Middle frontal gyrus (tissue), 1 donor: ENCODE measurements around the gene SRPRB.

Experiments used
- DNase-seq: peaks from one replicate; pipeline ENCODE4 v3.0.0-alpha.2; 2015; ENCODE audit warnings: low spot score; ENCODE audit errors: extremely low spot score

The SRPRB gene

GRCh38 chr3:133805702-133806475 is at the start of gene SRPRB:
Gene SRPRB, plus strand, starts transcription at chr3:133805815. Its CDS starts 34 bp downstream, at chr3:133805849.
- peak; percentile 88 for DNase-seq

GRCh38 chr3:133756716-133757694 is 48.6 kb upstream of the SRPRB start:
- DNase-seq, result no peak

- no peak for DNase-seq
Measured at GRCh38 chr3:133757701-133758567, 47.7 kb upstream of the SRPRB start.

- no peak for DNase-seq
Measured at GRCh38 chr3:133758568-133758928, 47.1 kb upstream of the SRPRB start.

GRCh38 chr3:133758964-133759739 is 46.5 kb upstream of the SRPRB start:
- DNase-seq, result no peak

GRCh38 chr3:133759740-133760305 is 45.8 kb upstream of the SRPRB start:
- DNase-seq, result no peak

- DNase-seq, result no peak
Measured at GRCh38 chr3:133760916-133761315, 44.7 kb upstream of the SRPRB start.

- no peak for DNase-seq
Measured at GRCh38 chr3:133761605-133762484, 43.8 kb upstream of the SRPRB start.

- DNase-seq, result no peak
Measured at GRCh38 chr3:133762539-133762938, 43.1 kb upstream of the SRPRB start.

GRCh38 chr3:133763797-133764683 is 41.6 kb upstream of the SRPRB start:
- no peak for DNase-seq

GRCh38 chr3:133765256-133765655 is 40.4 kb upstream of the SRPRB start:
- no peak for DNase-seq

- DNase-seq, result no peak
Measured at GRCh38 chr3:133767607-133768006, 38.0 kb upstream of the SRPRB start.

GRCh38 chr3:133769536-133769935 is 36.1 kb upstream of the SRPRB start:
- DNase-seq, result no peak

GRCh38 chr3:133773732-133774131 is 31.9 kb upstream of the SRPRB start:
- DNase-seq, result no peak

GRCh38 chr3:133775309-133775708 is 30.3 kb upstream of the SRPRB start:
- no peak for DNase-seq

GRCh38 chr3:133775835-133776234 is 29.8 kb upstream of the SRPRB start:
- DNase-seq, result no peak

- no peak for DNase-seq
Measured at GRCh38 chr3:133776794-133777438, 28.7 kb upstream of the SRPRB start.
